ENCODE data around the gene KATNAL2. TPM values are rescaled to one million over a fixed set of nuclear protein-coding genes. Genes with fewer than 3 reads are reported as not detected.
A peak's percentile ranks its signal among the peaks of the same experiment; 100 is the strongest.

KATNAL2 gene
- total RNA-seq, 4 donors from 2014 or later: 4.4 to 5.2 (median 5.0) TPM

DNA sequence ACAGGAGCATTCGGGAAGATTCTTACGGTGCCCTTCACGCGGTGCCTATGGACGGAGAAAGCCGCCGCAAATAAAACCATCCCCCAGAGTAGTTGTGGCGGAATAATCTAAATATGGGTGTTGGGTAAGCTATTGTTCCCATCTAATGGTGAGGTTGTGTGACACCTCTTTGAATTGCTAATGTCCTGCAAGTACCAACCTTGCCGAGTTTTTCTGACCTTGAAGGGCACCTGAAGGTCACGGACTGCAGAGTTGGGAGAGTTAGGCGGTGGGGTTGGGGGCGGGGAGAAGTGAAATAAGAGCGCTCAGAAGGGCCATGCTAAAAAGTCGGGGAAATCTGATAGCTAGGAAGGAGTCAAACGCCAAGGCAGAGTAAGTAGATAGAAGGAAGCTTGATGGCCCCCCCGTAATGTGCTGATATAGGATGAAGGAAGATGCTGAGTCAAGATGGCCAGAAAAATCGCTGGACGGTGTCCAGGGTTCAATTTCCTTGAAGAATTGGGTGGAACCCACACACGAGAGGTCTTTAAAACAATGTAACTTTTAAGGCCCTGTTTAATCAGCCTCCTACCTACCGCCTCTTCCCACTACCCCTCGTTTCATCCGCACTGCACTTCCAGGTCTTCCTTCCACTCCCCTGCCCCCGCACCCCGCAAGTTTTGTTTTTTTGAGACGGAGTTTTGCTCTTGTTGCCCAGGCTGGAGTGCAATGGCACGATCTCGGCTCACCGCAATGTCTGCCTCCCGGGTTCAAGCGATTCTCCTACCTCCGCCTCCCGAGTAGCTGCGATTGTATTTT, 600 bp downstream of the KATNAL2 start:
- WGBS, 2 donors (ENCODE audit: low coverage in 1 of 2): 38 to 50% methylated on average over 11 to 32 of the region's 33 CpGs
- Histone ChIP-seq H3K27ac (peak overlapping the region; percentile 87 to 96 (median 92)), H3K4me1 (peaks cover 3 to 25% (median 17%) of the 10 kb centered on the region in 4 donors), H3K36me3 (no peaks in the 10 kb centered on the region), H3K27me3 (no peaks in the 10 kb centered on the region), H3K9me3 (no peaks in the 10 kb centered on the region), H3K4me3 (peak overlapping the region; percentile 32 to 87 (median 73))
- TF ChIP-seq EP300 (IDR thresholded peaks at IDR 0.05; ENCODE audit: low read depth) (no peak), POLR2AphosphoS5 (IDR thresholded peaks at IDR 0.05) (no peak), POLR2A (IDR thresholded peaks at IDR 0.05) (no peak)
- TF ChIP-seq, protein P1, sequence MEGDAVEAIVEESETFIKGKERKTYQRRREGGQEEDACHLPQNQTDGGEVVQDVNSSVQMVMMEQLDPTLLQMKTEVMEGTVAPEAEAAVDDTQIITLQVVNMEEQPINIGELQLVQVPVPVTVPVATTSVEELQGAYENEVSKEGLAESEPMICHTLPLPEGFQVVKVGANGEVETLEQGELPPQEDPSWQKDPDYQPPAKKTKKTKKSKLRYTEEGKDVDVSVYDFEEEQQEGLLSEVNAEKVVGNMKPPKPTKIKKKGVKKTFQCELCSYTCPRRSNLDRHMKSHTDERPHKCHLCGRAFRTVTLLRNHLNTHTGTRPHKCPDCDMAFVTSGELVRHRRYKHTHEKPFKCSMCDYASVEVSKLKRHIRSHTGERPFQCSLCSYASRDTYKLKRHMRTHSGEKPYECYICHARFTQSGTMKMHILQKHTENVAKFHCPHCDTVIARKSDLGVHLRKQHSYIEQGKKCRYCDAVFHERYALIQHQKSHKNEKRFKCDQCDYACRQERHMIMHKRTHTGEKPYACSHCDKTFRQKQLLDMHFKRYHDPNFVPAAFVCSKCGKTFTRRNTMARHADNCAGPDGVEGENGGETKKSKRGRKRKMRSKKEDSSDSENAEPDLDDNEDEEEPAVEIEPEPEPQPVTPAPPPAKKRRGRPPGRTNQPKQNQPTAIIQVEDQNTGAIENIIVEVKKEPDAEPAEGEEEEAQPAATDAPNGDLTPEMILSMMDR (IDR thresholded peaks at IDR 0.05): no peak
- intact Hi-C loops (cut with DNase I; ENCODE audit: low total_unique reads): loop anchor here (10.0 kb wide), 1 partner anchor 1077 kb away; no protein-coding TSS in a partner anchor
- peak; percentile 32 for DNase-seq
- in situ Hi-C loops (cut with MboI; ENCODE audit: low pct_ligation_motif_present in 1 of 4, low pct_unique_long_range_greater_than_20kb in 1 of 4, low sequenced_read_pairs in 3 of 4): no loop called here

DNA sequence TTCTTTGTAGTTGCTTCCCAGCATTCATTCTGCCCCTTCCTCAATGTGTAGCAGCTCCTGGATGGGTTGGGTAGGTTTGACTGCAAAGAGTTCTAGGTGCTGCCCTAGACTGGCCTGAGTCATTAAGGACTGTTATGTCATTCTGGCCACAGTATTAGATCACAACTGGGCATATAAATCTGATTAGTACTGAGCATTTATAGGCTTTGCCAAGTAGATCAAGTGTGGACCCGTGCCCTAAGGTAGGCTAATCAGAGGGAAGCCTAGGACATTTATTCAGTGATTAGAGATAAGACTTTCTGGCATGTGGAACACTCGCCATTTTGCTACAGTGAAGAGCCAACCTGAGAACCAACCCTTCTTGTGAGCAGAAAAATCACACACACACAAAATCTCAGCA, 2.7 kb downstream of the KATNAL2 start:
- WGBS, 2 donors (ENCODE audit: low coverage in 1 of 2): 90% methylated on average over 2 of the region's 2 CpGs; no CpG with 5 or more reads in 1 of the 2 donors
- peaks cover 3 to 24% (median 17%) of the 10 kb centered on the region in 4 donors for H3K4me1 ChIP-seq
- no peak overlapping the region for H3K4me3 ChIP-seq
- DNase-seq: no peak
- intact Hi-C loops (cut with DNase I; ENCODE audit: low total_unique reads) (no loop called here), in situ Hi-C loops (cut with MboI; ENCODE audit: low pct_ligation_motif_present in 1 of 4, low pct_unique_long_range_greater_than_20kb in 1 of 4, low sequenced_read_pairs in 3 of 4) (no loop called here)
- H3K27ac ChIP-seq: no peak overlapping the region
- no peaks in the 10 kb centered on the region for H3K36me3 ChIP-seq
- TF ChIP-seq, protein P1 (IDR thresholded peaks at IDR 0.05): no peak
- TF ChIP-seq POLR2AphosphoS5 (IDR thresholded peaks at IDR 0.05) (no peak), EP300 (IDR thresholded peaks at IDR 0.05; ENCODE audit: low read depth) (no peak), POLR2A (IDR thresholded peaks at IDR 0.05) (no peak)
- H3K27me3 ChIP-seq: no peaks in the 10 kb centered on the region
- no peaks in the 10 kb centered on the region for H3K9me3 ChIP-seq

DNA sequence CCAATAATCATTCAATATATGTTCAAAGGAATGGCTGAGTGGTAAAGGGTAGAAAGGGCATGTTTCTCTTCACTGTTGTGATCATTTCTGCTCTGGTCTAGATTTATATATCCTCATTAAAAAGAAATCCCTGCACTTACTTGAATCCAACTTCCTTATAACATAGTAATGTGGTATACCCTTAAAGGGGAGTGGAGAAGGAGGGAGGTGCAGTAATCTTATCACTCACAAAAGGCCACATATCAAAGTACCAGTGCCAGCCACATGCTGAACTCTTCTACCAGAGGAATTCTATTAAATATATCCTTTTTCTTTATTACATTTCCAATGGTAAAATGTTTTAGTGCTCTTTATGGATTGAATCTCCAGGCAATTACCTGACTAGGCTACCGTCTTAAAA, 3.3 kb downstream of the KATNAL2 start:
- WGBS, 2 donors (ENCODE audit: low coverage in 1 of 2): 33 to 65% methylated on average over 1 of the region's 1 CpG
- H3K9me3 ChIP-seq: no peaks in the 10 kb centered on the region
- in situ Hi-C loops (cut with MboI; ENCODE audit: low pct_ligation_motif_present in 1 of 4, low pct_unique_long_range_greater_than_20kb in 1 of 4, low sequenced_read_pairs in 3 of 4): no loop called here
- H3K27ac ChIP-seq: no peak overlapping the region
- peaks cover 3 to 18% (median 12%) of the 10 kb centered on the region in 4 donors for H3K4me1 ChIP-seq
- H3K27me3 ChIP-seq: no peaks in the 10 kb centered on the region
- no peaks in the 10 kb centered on the region for H3K36me3 ChIP-seq
- DNase-seq: no peak
- intact Hi-C loops (cut with DNase I; ENCODE audit: low total_unique reads): no loop called here
- TF ChIP-seq POLR2A (IDR thresholded peaks at IDR 0.05) (no peak), EP300 (IDR thresholded peaks at IDR 0.05; ENCODE audit: low read depth) (no peak), POLR2AphosphoS5 (IDR thresholded peaks at IDR 0.05) (no peak)
- TF ChIP-seq, protein P1 (IDR thresholded peaks at IDR 0.05): no peak
- no peak overlapping the region for H3K4me3 ChIP-seq

DNA sequence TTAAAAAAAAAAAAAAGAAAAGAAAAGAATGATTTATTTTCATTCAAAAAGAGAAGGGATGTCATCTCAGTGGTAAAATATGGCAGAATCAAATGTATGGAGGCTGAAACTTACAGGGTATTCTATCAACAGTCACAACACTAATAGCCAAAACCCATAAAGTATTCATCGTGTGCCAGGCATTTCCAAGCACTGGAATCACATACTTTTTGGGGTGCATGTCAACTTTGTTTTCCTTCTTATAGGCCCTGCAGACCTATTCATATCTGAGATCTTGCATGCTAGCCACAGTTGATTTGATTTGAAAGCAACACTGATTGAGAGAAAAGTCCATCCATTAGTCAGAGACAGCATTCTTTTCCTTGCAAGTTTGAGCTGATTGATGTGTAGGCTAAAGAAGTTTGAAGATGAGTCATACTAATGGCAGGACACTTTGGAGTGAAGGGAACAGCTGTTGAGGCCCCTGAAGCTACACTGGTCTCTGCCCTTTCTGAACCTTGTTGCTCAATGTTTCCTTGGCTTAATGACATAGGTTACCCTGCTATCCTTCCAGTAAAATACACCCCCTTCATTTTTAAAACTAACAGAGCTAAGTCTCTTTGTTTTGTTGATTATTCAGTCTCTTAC, 22.0 kb downstream of the KATNAL2 start:
- Histone ChIP-seq H3K27me3 (no peaks in the 10 kb centered on the region), H3K4me3 (no peak overlapping the region), H3K27ac (no peak overlapping the region), H3K36me3 (no peaks in the 10 kb centered on the region), H3K4me1 (no peaks in the 10 kb centered on the region), H3K9me3 (no peaks in the 10 kb centered on the region)
- 81% methylated on average over 1 of the region's 1 CpG; no CpG with 5 or more reads in 1 of the 2 donors for WGBS, 2 donors (ENCODE audit: low coverage in 1 of 2)
- intact Hi-C loops (cut with DNase I; ENCODE audit: low total_unique reads) (no loop called here), in situ Hi-C loops (cut with MboI; ENCODE audit: low pct_ligation_motif_present in 1 of 4, low pct_unique_long_range_greater_than_20kb in 1 of 4, low sequenced_read_pairs in 3 of 4) (no loop called here)
- peak in 1 of 3 donors; percentile 34 for TF ChIP-seq POLR2AphosphoS5 (IDR thresholded peaks at IDR 0.05)
- TF ChIP-seq EP300 (IDR thresholded peaks at IDR 0.05; ENCODE audit: low read depth): no peak
- no peak for DNase-seq
